Activated T-cell treated with anti-CD3 and anti-CD28 coated beads, Interleukin-2, amount 50 U/mL, for 4 hours (primary cell): ENCODE results near the gene PLEKHA3. TPM values are rescaled to one million over a fixed set of nuclear protein-coding genes. Genes with fewer than 3 reads are reported as not detected.
"Not testable (repeated sequence)": the region's sequence is repeated elsewhere in the genome, so short reads cannot be mapped to it uniquely, and the experiment has no call there.

ENCODE experiments used
- ATAC-seq, 2 donors: fragments of 200-7000 bp; cut with Tn5 transposase; one replicate each; pipeline ENCODE4 v1.10.0; 2021
- DNase-seq: peaks from one replicate; pipeline ENCODE4 v3.0.0-alpha.2; 2020
- H3K27me3 Mint-ChIP-seq: one replicate; pipeline ENCODE4 v1.8.0; 2021; ENCODE audit warnings: low read depth, mixed read lengths
- H3K36me3 Mint-ChIP-seq: one replicate; pipeline ENCODE4 v1.8.0; 2022; ENCODE audit warnings: mixed read lengths; ENCODE audit not compliant: insufficient read depth
- H3K4me1 Mint-ChIP-seq: one replicate; pipeline ENCODE4 v1.8.0; 2021; ENCODE audit warnings: low read depth, mixed read lengths
- H3K4me3 Mint-ChIP-seq: one replicate; pipeline ENCODE4 v1.8.0; 2021; ENCODE audit warnings: mild to moderate bottlenecking, moderate library complexity, mixed read lengths
- H3K9me3 Mint-ChIP-seq: one replicate; pipeline ENCODE4 v1.8.0; 2021; ENCODE audit warnings: mixed read lengths
- total RNA-seq, 3 donors: library from RNA; stranded (reverse); gene quantifications; one replicate each; pipeline ENCODE4 v1.2.1, GENCODE V29; 2021

The PLEKHA3 gene
- total RNA-seq, 3 donors from 2014 or later: 24.8 to 28.1 (median 26.6) TPM

DNA sequence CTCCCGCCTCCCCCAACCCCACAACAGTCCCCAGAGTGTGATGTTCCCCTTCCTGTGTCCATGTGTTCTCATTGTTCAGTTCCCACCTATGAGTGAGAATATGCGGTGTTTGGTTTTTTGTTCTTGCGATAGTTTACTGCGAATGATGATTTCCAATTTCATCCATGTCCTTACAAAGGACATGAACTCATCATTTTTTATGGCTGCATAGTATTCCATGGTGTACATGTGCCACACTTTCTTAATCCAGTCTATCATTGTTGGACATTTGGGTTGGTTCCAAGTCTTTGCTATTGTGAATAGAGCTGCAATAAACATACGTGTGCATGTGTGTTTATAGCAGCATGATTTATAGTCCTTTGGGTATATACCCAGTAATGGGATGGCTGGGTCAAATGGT lies 44.8 kb downstream of the PLEKHA3 start:
- H3K4me3 Mint-ChIP-seq, H3K27me3 Mint-ChIP-seq, ATAC-seq, H3K9me3 Mint-ChIP-seq, DNase-seq: not testable (repeated sequence)
- Mint-ChIP-seq H3K4me1 (peaks cover 34% of the 10 kb centered on the region), H3K36me3 (peaks cover 24% of the 10 kb centered on the region)

DNA sequence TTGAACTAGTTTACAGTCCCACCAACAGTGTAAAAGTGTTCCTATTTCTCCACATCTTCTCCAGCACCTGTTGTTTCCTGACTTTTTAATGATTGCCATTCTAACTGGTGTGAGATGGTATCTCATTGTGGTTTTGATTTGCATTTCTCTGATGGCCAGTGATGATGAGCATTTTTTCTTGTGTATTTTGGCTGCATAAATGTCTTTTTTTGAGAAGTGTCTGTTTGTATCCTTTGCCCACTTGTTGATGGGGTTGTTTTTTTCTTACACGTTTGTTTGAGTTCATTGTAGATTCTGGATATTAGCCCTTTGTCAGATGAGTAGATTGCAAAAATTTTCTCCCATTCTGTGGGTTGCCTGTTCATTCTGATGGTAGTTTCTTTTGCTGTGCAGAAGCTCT lies 45.2 kb downstream of the PLEKHA3 start:
- Mint-ChIP-seq H3K4me3 (peak overlapping the region; percentile 1), H3K36me3 (peaks cover 24% of the 10 kb centered on the region), H3K4me1 (peaks cover 37% of the 10 kb centered on the region)
- DNase-seq, H3K27me3 Mint-ChIP-seq, ATAC-seq, H3K9me3 Mint-ChIP-seq: not testable (repeated sequence)

- DNase-seq: no peak
- ATAC-seq: no peak
- Mint-ChIP-seq H3K4me1 (peaks cover 41% of the 10 kb centered on the region), H3K4me3 (no peak overlapping the region), H3K36me3 (peaks cover 29% of the 10 kb centered on the region), H3K27me3 (no peaks in the 10 kb centered on the region), H3K9me3 (peaks cover 8% of the 10 kb centered on the region)
Measured at GRCh38 chr2:178526256-178526655, 46.0 kb downstream of the PLEKHA3 start.

GRCh38 chr2:178527592-178527991 lies 47.3 kb downstream of the PLEKHA3 start:
- no peak for ATAC-seq
- H3K9me3 Mint-ChIP-seq: no peaks in the 10 kb centered on the region

DNA sequence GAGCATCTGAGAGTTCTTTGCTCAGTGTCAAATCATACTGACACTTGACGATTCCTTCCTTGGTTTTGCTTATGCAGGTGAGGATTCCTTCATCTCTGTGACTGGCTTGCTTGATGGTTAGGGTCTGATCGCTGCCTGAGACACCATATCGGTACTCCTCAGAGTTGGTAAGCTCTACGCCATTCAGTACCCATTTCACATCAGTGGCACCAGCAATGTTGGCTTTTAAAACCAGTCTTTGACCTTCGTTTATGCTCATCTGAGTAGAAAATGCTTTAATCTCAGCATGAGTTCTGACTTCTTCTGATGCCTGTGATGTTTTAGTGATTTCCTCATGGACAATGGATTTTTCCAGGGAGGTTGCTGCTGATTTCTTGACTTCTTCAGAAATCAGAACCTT lies 48.4 kb downstream of the PLEKHA3 start:
- no peak for ATAC-seq
- no peak for DNase-seq
- Mint-ChIP-seq H3K4me1 (peaks cover 32% of the 10 kb centered on the region), H3K27me3 (no peaks in the 10 kb centered on the region), H3K36me3 (peaks cover 51% of the 10 kb centered on the region), H3K4me3 (no peak overlapping the region), H3K9me3 (no peaks in the 10 kb centered on the region)

More at GRCh38 chr2:178527592-178527991, 47.3 kb downstream of the PLEKHA3 start:
- Mint-ChIP-seq H3K4me1 (peaks cover 37% of the 10 kb centered on the region), H3K36me3 (peaks cover 43% of the 10 kb centered on the region), H3K4me3 (no peak overlapping the region), H3K27me3 (no peaks in the 10 kb centered on the region)
- no peak for DNase-seq

DNA sequence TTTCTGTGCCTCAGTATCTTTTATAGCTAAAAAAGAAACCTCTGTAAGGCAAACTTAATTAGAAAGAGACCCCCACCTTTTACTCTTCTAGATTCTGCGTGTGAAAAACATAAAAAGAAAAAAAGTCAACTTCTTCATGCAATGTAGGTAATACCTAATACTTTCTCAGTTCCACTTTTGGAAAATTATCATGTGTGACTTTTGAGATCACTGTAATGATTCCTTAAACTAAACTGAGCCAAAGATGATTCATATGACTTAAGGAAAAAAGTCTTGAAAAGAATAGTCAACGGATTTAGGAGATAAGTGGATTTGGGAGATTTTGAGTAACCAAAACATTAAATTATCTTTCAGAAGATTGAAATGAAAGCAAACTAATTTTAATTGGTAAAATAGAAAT lies 48.9 kb downstream of the PLEKHA3 start:
- peaks cover 56% of the 10 kb centered on the region for H3K36me3 Mint-ChIP-seq
- ATAC-seq (no peak), DNase-seq (no peak)
- no peaks in the 10 kb centered on the region for H3K27me3 Mint-ChIP-seq
- peaks cover 28% of the 10 kb centered on the region for H3K4me1 Mint-ChIP-seq
- no peak overlapping the region for H3K4me3 Mint-ChIP-seq
- no peaks in the 10 kb centered on the region for H3K9me3 Mint-ChIP-seq

DNA sequence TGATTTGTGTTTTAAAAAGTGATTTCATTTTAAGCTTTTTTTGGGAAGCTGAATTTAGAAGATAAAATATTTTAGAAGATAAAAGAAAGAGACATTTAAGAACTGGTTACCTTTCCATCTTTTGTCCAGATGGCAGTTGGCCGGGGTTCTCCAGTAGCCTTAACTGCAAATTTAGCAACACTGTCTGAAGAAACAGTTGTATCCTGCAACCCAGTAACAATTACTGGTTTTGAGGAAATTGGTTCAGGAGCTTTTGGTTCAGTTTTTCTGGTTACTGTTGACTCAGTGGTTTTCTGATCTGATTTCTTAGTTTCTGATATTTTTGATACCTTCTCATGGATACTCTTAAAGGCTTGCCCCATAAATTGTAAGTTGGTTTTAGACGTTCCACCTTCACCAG lies 49.9 kb downstream of the PLEKHA3 start:
- DNase-seq (no peak), ATAC-seq (no peak)
- H3K4me3 Mint-ChIP-seq: no peak overlapping the region
- H3K4me1 Mint-ChIP-seq: peaks cover 28% of the 10 kb centered on the region
- H3K9me3 Mint-ChIP-seq: peaks cover 6% of the 10 kb centered on the region
- H3K27me3 Mint-ChIP-seq: no peaks in the 10 kb centered on the region
- H3K36me3 Mint-ChIP-seq: peaks cover 65% of the 10 kb centered on the region

GRCh38 chr2:178530625-178531142 lies 50.4 kb downstream of the PLEKHA3 start:
- DNase-seq: no peak
- Mint-ChIP-seq H3K36me3 (peaks cover 67% of the 10 kb centered on the region), H3K9me3 (peaks cover 6% of the 10 kb centered on the region), H3K4me3 (no peak overlapping the region), H3K4me1 (peaks cover 24% of the 10 kb centered on the region), H3K27me3 (no peaks in the 10 kb centered on the region)
- peak; percentile 87 to 96 for ATAC-seq

DNA sequence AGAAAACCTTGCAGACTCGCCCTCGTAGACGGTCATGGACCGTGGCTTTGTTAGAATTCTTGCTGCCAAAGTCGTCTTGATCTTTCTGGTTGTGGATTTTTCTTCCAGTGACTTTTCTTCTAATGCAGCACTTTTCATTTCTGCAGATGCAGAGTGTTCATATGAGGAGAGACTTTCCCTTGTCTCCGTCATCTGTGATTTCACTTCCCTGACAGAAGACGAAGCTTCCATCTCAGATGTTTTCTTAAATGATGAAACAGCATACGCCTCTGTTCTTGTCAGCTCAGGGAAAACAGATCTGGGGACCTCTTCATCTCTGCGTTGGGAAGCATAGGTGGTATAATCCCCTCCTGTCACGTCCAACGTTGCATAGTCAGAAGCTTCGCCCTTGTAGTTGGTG lies 50.9 kb downstream of the PLEKHA3 start:
- H3K9me3 Mint-ChIP-seq: peaks cover 6% of the 10 kb centered on the region
- H3K4me3 Mint-ChIP-seq: no peak overlapping the region
- DNase-seq: no peak
- H3K27me3 Mint-ChIP-seq: no peaks in the 10 kb centered on the region
- peaks cover 21% of the 10 kb centered on the region for H3K4me1 Mint-ChIP-seq
- no peak for ATAC-seq
- H3K36me3 Mint-ChIP-seq: peaks cover 66% of the 10 kb centered on the region

- Mint-ChIP-seq H3K36me3 (peaks cover 64% of the 10 kb centered on the region), H3K4me1 (peaks cover 7% of the 10 kb centered on the region), H3K27me3 (no peaks in the 10 kb centered on the region), H3K4me3 (no peak overlapping the region), H3K9me3 (peaks cover 6% of the 10 kb centered on the region)
- ATAC-seq (no peak), DNase-seq (no peak)
Measured at GRCh38 chr2:178536037-178536436, 55.8 kb downstream of the PLEKHA3 start.

GRCh38 chr2:178542161-178542560 lies 61.9 kb downstream of the PLEKHA3 start:
- H3K4me1 Mint-ChIP-seq: no peaks in the 10 kb centered on the region
- DNase-seq (no peak), ATAC-seq (no peak)
- H3K4me3 Mint-ChIP-seq: no peak overlapping the region
- H3K27me3 Mint-ChIP-seq: no peaks in the 10 kb centered on the region
- no peaks in the 10 kb centered on the region for H3K9me3 Mint-ChIP-seq
- peaks cover 45% of the 10 kb centered on the region for H3K36me3 Mint-ChIP-seq

GRCh38 chr2:178542569-178542968 lies 62.3 kb downstream of the PLEKHA3 start:
- H3K4me3 Mint-ChIP-seq: no peak overlapping the region
- no peak for DNase-seq
- ATAC-seq: no peak
- H3K36me3 Mint-ChIP-seq: peaks cover 46% of the 10 kb centered on the region
- no peaks in the 10 kb centered on the region for H3K4me1 Mint-ChIP-seq
- no peaks in the 10 kb centered on the region for H3K27me3 Mint-ChIP-seq
- no peaks in the 10 kb centered on the region for H3K9me3 Mint-ChIP-seq

DNA sequence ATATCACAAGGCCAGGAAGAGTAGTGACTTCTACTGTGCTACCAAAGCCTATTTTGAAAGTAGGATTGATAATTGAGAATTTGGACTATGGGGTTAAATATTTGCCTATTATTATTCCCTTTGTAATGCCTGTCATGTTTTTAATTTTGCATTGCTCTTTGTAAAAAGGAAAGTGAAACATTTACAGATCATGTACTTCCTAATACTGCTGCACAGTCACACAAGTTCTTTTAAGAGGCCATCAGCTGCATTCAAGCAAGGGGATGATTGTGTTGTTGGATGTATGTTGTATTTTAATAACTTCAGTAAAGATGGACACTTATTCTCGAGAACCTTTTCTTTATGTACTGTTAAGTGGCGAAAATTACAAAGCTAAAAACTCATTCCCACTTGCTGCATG lies 70.1 kb downstream of the PLEKHA3 start:
- H3K9me3 Mint-ChIP-seq: no peaks in the 10 kb centered on the region
- no peaks in the 10 kb centered on the region for H3K4me1 Mint-ChIP-seq

DNA sequence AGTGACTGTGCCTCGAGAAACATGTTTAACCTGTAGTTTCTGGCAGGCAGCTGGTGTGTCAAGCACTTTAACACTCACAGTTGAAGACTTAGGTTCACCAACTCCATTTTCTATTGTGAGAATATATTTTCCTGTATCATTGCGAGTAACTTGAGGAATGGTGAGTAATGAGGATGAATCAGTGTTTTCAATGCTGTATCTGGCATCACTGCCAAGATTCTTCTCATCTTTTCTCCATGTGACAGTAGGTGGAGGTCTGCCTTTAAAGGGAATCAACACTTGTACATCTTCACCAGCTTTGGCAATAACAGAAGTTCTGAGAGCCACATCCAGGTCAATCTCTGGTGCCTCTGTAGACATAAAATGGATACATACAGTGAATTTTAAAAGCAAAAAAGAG lies 72.8 kb downstream of the PLEKHA3 start:
- ATAC-seq: no peak
- no peak overlapping the region for H3K4me3 Mint-ChIP-seq
- DNase-seq: no peak
- H3K9me3 Mint-ChIP-seq: no peaks in the 10 kb centered on the region
- H3K36me3 Mint-ChIP-seq: peaks cover 59% of the 10 kb centered on the region
- no peaks in the 10 kb centered on the region for H3K4me1 Mint-ChIP-seq
- H3K27me3 Mint-ChIP-seq: no peaks in the 10 kb centered on the region

More for the DNA sequence above, 70.1 kb downstream of the PLEKHA3 start:
- Mint-ChIP-seq H3K36me3 (peaks cover 76% of the 10 kb centered on the region), H3K4me3 (no peak overlapping the region), H3K27me3 (no peaks in the 10 kb centered on the region)
- DNase-seq (no peak), ATAC-seq (no peak)
